T-cell (primary cell): ENCODE results near the gene MCM9. TPM values are rescaled to one million over a fixed set of nuclear protein-coding genes. Genes with fewer than 3 reads are reported as not detected.

ENCODE experiments used
- ATAC-seq, 4 experiments: fragments of 200-7000 bp in 3 of 4; fragments of 150-1000 bp in 1 of 4; cut with Tn5 transposase; replicated peaks in 1 of 4; 1 replicate in 3 of 4; 2 replicates in 1 of 4; pipeline ENCODE4 v1.10.0; 2021; ENCODE audit warnings: moderate library complexity in 3 of 4, mild to moderate bottlenecking in 2 of 4, moderate number of reproducible peaks in 1 of 4
- CTCF ChIA-PET, 2 donors: fragments of 300-600 bp; sonication (Branson Sonifier 250); formaldehyde crosslinking; loops; one replicate each; lab custom pipeline; 2022; ENCODE audit warnings: antibody characterized with exemption in 2 of 2; lab: Charles Lee
- POLR2A ChIA-PET, 2 donors: fragments of 300-600 bp; sonication (Branson Sonifier 250); formaldehyde crosslinking; loops; one replicate each; lab custom pipeline; 2022; ENCODE audit warnings: antibody characterized with exemption in 2 of 2; lab: Charles Lee
- DNase-seq, 35 experiments: peaks; one replicate each; pipeline versions ENCODE4 v3.0.0 to v3.0.0-alpha.2; 2013 to 2023
- H3K27ac ChIP-seq: one replicate; pipeline ENCODE4 v1.5.1; 2013; ENCODE audit warnings: low read length
- H3K27me3 ChIP-seq, 2 experiments: replicated peaks in 1 of 2; 1 replicate in 1 of 2; 2 replicates in 1 of 2; pipeline versions ENCODE4 v1.6.1 to v1.7.0; 2013; ENCODE audit warnings: low read length in 1 of 2, mixed read lengths in 1 of 2; ENCODE audit not compliant: control insufficient read depth in 2 of 2, insufficient read depth in 2 of 2; ENCODE audit errors: extremely low read depth in 1 of 2
- H3K36me3 ChIP-seq, 2 donors: 1 replicate in 1 of 2; 2 replicates in 1 of 2; pipeline versions ENCODE4 v1.6.1 to v1.7.0; 2013; ENCODE audit warnings: low read length in 1 of 2; ENCODE audit not compliant: control insufficient read depth in 2 of 2, insufficient read depth in 1 of 2; ENCODE audit errors: extremely low read depth in 1 of 2
- H3K4me1 ChIP-seq, 2 experiments: 1 replicate in 1 of 2; 2 replicates in 1 of 2; pipeline versions ENCODE4 v1.6.1 to v1.7.0; 2013; ENCODE audit warnings: low read length in 2 of 2, mixed read lengths in 1 of 2; ENCODE audit not compliant: insufficient read depth in 2 of 2, control insufficient read depth in 1 of 2; ENCODE audit errors: extremely low read depth in 1 of 2
- H3K4me3 ChIP-seq, 2 donors: 1 replicate in 1 of 2; 2 replicates in 1 of 2; pipeline versions ENCODE4 v1.5.1 to v1.7.0; 2013; ENCODE audit warnings: mild to moderate bottlenecking in 2 of 2, low read length in 1 of 2, moderate library complexity in 1 of 2; ENCODE audit not compliant: control insufficient read depth in 1 of 2; ENCODE audit errors: extremely low read depth in 1 of 2
- H3K9me3 ChIP-seq: 2 replicates; pipeline ENCODE4 v1.7.0; 2013
- H3K27ac Mint-ChIP-seq, 2 donors: one replicate each; pipeline ENCODE4 v1.8.0; 2020 to 2021; ENCODE audit warnings: mild to moderate bottlenecking in 2 of 2, mixed read lengths in 2 of 2
- H3K27me3 Mint-ChIP-seq, 2 donors: one replicate each; pipeline ENCODE4 v1.8.0; 2021 to 2022; ENCODE audit warnings: mixed read lengths in 2 of 2
- H3K36me3 Mint-ChIP-seq: one replicate; pipeline ENCODE4 v1.8.0; 2021; ENCODE audit warnings: mixed read lengths
- H3K4me1 Mint-ChIP-seq, 3 donors: one replicate each; pipeline ENCODE4 v1.8.0; 2020 to 2022; ENCODE audit warnings: mixed read lengths in 3 of 3, mild to moderate bottlenecking in 1 of 3
- H3K4me3 Mint-ChIP-seq, 3 donors: one replicate each; pipeline ENCODE4 v1.8.0; 2020 to 2022; ENCODE audit warnings: mild to moderate bottlenecking in 3 of 3, mixed read lengths in 3 of 3, moderate library complexity in 3 of 3
- H3K9me3 Mint-ChIP-seq, 3 donors: one replicate each; pipeline ENCODE4 v1.8.0; 2020 to 2022; ENCODE audit warnings: mixed read lengths in 3 of 3
- WGBS: methylation state at CpG from one replicate; pipeline ENCODE4 v1.1.5; 2013; ENCODE audit warnings: missing lambda C conversion rate; ENCODE audit not compliant: insufficient coverage; 5-methylcytosine and 5-hydroxymethylcytosine counted together
- total RNA-seq, 35 experiments: library from RNA in 6 of 35; stranded (reverse) in 6 of 35; fragments of 120-200 nt in 1 of 35; gene quantifications; one replicate each; pipeline versions ENCODE4 v1.2.1 to v1.2.4 and lab custom pipeline; 2013 to 2026

The MCM9 gene
- total RNA-seq, 5 donors from 2014 or later (not counting 1 experiment from before 2014, with no cell fraction given), result 27.9 to 34.8 (median 31.4) TPM

DNA sequence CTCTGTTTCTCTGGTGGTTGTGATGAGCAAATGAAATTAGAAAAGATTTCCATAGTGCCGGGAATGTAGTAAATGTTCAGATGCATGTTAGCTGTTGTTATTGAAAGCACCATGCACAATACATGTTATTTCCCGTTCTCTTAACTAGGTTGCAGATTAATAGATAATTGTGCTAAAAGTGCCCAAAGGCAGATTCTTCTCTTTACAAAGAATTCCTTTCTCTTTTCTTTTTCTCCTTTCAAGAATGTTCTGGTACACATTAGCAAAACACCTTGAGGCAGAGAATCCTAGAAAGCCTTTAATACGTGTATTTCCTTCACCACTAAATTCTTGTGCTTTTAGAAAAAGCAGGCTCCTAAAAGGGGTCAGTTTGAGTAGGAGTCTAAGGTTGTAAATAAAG, 162.1 kb downstream of the MCM9 start:
- no peaks in the 10 kb centered on the region for H3K36me3 Mint-ChIP-seq
- H3K4me3 Mint-ChIP-seq, result no peak overlapping the region
- H3K27me3 Mint-ChIP-seq, result no peaks in the 10 kb centered on the region
- ChIA-PET POLR2A (no interaction called here), CTCF (no interaction called here)
- H3K27ac Mint-ChIP-seq, result no peak overlapping the region
- DNase-seq (no peak), ATAC-seq (no peak)
- Histone ChIP-seq H3K4me3 (no peak overlapping the region), H3K9me3 (no peaks in the 10 kb centered on the region), H3K27me3 (no peaks in the 10 kb centered on the region), H3K4me1 (peaks cover 19 to 22% of the 10 kb centered on the region in 2 experiments), H3K36me3 (no peaks in the 10 kb centered on the region), H3K27ac (no peak overlapping the region)
- H3K4me1 Mint-ChIP-seq, result peaks cover 32 to 35% (median 35%) of the 10 kb centered on the region in 3 donors
- no CpG with 5 or more reads among the region's 3 CpGs for WGBS
- H3K9me3 Mint-ChIP-seq, result no peaks in the 10 kb centered on the region

DNA sequence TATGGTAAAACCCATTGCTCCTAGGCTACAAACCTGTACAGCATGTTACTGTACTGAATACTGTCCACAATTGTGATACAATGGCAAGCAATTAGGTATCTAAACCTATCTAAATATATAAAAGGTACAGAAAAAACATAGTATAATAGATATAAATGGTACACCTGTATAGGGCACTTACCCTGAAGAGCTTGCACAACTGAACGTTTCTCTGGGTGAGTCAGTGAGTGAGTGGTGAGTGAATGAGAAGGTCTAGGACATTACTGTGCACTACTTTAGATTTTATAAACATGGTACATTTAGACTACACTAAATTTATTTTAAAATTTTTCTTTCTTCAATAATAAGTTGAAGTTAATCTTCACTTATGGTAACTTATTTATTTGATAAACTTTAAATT, 163.7 kb downstream of the MCM9 start:
- no CpG with 5 or more reads among the region's 1 CpG for WGBS
- CTCF ChIA-PET, result interaction anchor here (0.6 to 1.2 kb wide), 9 partner anchors 18 to 794 kb away, joined by 3 to 9 read pairs (median 6); no protein-coding TSS in a partner anchor
- no peak overlapping the region for H3K27ac Mint-ChIP-seq
- Histone ChIP-seq H3K4me1 (peaks cover 9 to 14% of the 10 kb centered on the region in 2 experiments), H3K27ac (no peak overlapping the region), H3K9me3 (no peaks in the 10 kb centered on the region), H3K4me3 (no peak overlapping the region), H3K36me3 (no peaks in the 10 kb centered on the region), H3K27me3 (no peaks in the 10 kb centered on the region)
- H3K9me3 Mint-ChIP-seq, result no peaks in the 10 kb centered on the region
- DNase-seq, result no peak
- no peaks in the 10 kb centered on the region for H3K36me3 Mint-ChIP-seq
- ATAC-seq, result no peak
- H3K4me3 Mint-ChIP-seq, result no peak overlapping the region
- H3K27me3 Mint-ChIP-seq, result no peaks in the 10 kb centered on the region
- POLR2A ChIA-PET, result interaction anchor here (0.6 kb wide), 5 partner anchors 12 to 221 kb away, joined by 3 to 4 read pairs (median 3); no protein-coding TSS in a partner anchor
- peaks cover 22 to 24% (median 23%) of the 10 kb centered on the region in 3 donors for H3K4me1 Mint-ChIP-seq

DNA sequence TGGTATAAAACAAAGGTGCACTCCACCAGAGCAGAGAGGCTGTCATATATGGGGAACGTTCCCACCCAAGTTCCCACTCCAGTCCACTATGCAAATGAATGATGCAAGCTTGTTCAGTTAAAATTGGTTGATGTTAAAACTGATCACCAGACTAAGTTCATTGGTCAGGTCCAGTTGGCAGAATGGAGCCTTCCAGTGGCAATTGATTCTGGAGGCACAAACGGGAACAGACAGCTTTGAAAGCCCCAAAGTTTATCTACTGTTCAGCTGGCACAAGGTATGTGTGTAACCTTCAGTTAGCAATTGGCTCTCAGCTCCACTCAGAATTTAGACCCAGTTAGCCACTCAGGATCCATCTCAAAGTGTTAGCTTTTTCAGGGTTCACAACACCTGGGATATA, 164.1 kb downstream of the MCM9 start:
- CTCF ChIA-PET, result interaction anchor here (0.6 to 1.2 kb wide), 6 partner anchors 29 to 793 kb away, joined by 3 to 9 read pairs (median 5); no protein-coding TSS in a partner anchor
- H3K36me3 ChIP-seq, result no peaks in the 10 kb centered on the region
- no peaks in the 10 kb centered on the region for H3K9me3 ChIP-seq
- Mint-ChIP-seq H3K4me3 (no peak overlapping the region), H3K9me3 (no peaks in the 10 kb centered on the region), H3K36me3 (no peaks in the 10 kb centered on the region), H3K27me3 (no peaks in the 10 kb centered on the region), H3K4me1 (peaks cover 21 to 23% (median 22%) of the 10 kb centered on the region in 3 donors), H3K27ac (no peak overlapping the region)
- DNase-seq, result no peak
- POLR2A ChIA-PET, result interaction anchor here in 1 of 2 donors (0.6 kb wide), 4 partner anchors 12 to 166 kb away, joined by 3 to 4 read pairs (median 4); no protein-coding TSS in a partner anchor
- WGBS, result no CpG with 5 or more reads among the region's 2 CpGs
- no peak for ATAC-seq
- peaks cover 9 to 14% of the 10 kb centered on the region in 2 experiments for H3K4me1 ChIP-seq
- H3K27ac ChIP-seq, result no peak overlapping the region
- no peaks in the 10 kb centered on the region for H3K27me3 ChIP-seq
- no peak overlapping the region for H3K4me3 ChIP-seq

DNA sequence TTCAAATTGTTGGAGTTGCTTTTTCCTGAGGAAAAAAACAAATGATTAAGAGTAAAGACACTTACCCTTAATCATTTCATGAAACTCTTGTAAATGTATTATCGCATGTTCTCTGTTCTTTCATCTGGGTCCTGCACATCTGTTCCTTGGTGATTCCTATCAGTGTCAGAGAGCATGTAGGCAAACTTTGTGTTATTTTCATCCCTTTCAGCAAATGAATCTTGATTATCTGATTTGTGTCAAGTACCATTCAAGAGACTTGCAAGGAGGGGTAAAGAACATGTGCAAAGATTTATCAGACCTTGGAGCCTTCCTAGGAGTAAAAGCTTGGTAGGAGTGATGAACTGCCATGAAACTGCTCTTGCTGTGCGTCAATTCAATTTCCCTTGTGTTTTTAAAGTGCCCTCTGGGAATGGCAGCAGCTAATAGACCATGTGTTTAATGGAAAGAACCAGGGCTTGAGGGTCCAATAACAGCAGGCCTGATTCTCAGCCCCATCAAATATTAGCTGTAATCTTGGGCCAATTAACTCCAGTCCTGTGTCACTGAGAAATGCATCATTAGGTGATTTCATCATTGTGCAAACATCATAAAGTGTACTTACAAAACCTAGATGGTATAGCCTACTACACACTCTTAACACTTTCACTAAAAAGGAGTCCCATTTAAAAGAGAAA, 164.7 kb downstream of the MCM9 start:
- H3K27ac Mint-ChIP-seq, result no peak overlapping the region
- DNase-seq (no peak), ATAC-seq (no peak)
- Histone ChIP-seq H3K9me3 (no peaks in the 10 kb centered on the region), H3K4me1 (peaks cover 9 to 14% of the 10 kb centered on the region in 2 experiments), H3K27ac (no peak overlapping the region), H3K36me3 (no peaks in the 10 kb centered on the region), H3K4me3 (no peak overlapping the region), H3K27me3 (no peaks in the 10 kb centered on the region)
- peaks cover 21 to 23% (median 21%) of the 10 kb centered on the region in 3 donors for H3K4me1 Mint-ChIP-seq
- H3K36me3 Mint-ChIP-seq, result no peaks in the 10 kb centered on the region
- ChIA-PET CTCF (interaction anchor here (0.7 to 1.9 kb wide), 5 partner anchors 63 to 225 kb away, joined by 3 to 5 read pairs (median 4); no protein-coding TSS in a partner anchor), POLR2A (interaction anchor here in 1 of 2 donors (0.6 to 0.7 kb wide), 2 partner anchors 96 to 298 kb away, joined by 3 to 7 read pairs; no protein-coding TSS in a partner anchor)
- H3K9me3 Mint-ChIP-seq, result no peaks in the 10 kb centered on the region
- WGBS, result no CpG with 5 or more reads among the region's 2 CpGs
- no peak overlapping the region for H3K4me3 Mint-ChIP-seq
- no peaks in the 10 kb centered on the region for H3K27me3 Mint-ChIP-seq

DNA sequence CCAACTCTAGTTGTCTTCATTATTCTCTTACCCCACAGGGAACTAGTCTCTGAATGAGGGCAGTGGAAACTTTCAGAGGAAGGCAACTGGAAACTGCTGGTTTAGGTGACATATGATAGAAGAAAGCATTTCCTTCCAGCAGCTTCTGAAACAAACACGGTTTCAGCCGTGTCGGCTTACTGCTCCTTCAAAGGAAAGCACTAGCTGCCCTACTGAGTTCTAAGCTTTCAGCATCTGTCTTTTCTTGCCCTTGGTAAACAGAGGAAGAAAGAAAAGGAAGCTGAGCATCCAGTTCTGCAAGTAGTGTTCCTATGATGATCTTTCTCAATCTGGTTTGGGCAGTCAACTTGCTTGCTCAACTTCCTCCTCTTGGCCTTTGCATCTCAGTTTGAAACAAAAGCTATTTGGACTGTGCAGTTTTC, 166.0 kb downstream of the MCM9 start:
- POLR2A ChIA-PET, result interaction anchor here in 1 of 2 donors (0.7 kb wide), 1 partner anchor 19 kb away, joined by 4 read pairs; no protein-coding TSS in a partner anchor
- Mint-ChIP-seq H3K4me3 (peak overlapping the region in 2 of 3 donors; percentile 0 to 31), H3K27me3 (no peaks in the 10 kb centered on the region), H3K36me3 (no peaks in the 10 kb centered on the region), H3K27ac (peak overlapping the region; percentile 81 to 87), H3K9me3 (no peaks in the 10 kb centered on the region), H3K4me1 (peaks cover 21 to 23% (median 21%) of the 10 kb centered on the region in 3 donors)
- Histone ChIP-seq H3K9me3 (no peaks in the 10 kb centered on the region), H3K27ac (peak overlapping the region; percentile 62), H3K4me1 (peaks cover 9 to 14% of the 10 kb centered on the region in 2 experiments), H3K27me3 (no peaks in the 10 kb centered on the region), H3K36me3 (no peaks in the 10 kb centered on the region), H3K4me3 (no peak overlapping the region)
- peak in 5 of 35 experiments; percentile 4 to 33 (median 14) for DNase-seq
- CTCF ChIA-PET, result interaction anchor here in 1 of 2 donors (0.5 to 1.9 kb wide), 4 partner anchors 128 to 545 kb away, joined by 3 to 4 read pairs (median 4); no protein-coding TSS in a partner anchor
- WGBS, result 0% methylated on average over 3 of the region's 3 CpGs
- peak; percentile 52 to 85 (median 79) for ATAC-seq

DNA sequence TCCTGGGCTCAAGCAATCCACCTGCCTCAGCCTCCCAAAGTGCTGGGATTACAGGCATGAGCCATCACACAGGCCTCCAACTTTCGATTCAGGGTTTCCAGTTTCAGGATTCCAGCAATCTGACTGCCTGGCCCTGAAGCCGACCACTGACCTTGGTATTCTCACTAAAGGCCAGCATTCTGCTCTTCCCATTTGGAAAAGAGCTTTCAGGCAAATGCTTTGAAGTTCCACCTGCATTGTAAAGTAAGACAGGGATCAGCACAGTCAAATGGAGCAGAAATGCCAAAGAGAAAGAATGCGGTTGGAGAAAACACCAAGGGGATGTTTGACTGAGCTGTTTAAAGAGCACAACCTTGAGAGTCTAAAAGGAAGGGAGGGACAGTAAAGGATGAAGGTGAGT, 166.5 kb downstream of the MCM9 start:
- H3K27me3 Mint-ChIP-seq, result no peaks in the 10 kb centered on the region
- Histone ChIP-seq H3K4me3 (no peak overlapping the region), H3K9me3 (no peaks in the 10 kb centered on the region), H3K36me3 (no peaks in the 10 kb centered on the region), H3K27ac (peak overlapping the region; percentile 62), H3K4me1 (peaks cover 9 to 14% of the 10 kb centered on the region in 2 experiments), H3K27me3 (no peaks in the 10 kb centered on the region)
- DNase-seq (no peak), ATAC-seq (peak in 1 of 4 experiments; percentile 34)
- peaks cover 21 to 23% (median 21%) of the 10 kb centered on the region in 3 donors for H3K4me1 Mint-ChIP-seq
- CTCF ChIA-PET, result interaction anchor here in 1 of 2 donors (0.5 to 1.9 kb wide), 3 partner anchors 128 to 545 kb away, joined by 3 to 4 read pairs (median 4); no protein-coding TSS in a partner anchor
- H3K4me3 Mint-ChIP-seq, result peak overlapping the region in 1 of 3 donors; percentile 31
- 86% methylated on average over 3 of the region's 3 CpGs for WGBS
- H3K9me3 Mint-ChIP-seq, result no peaks in the 10 kb centered on the region
- H3K27ac Mint-ChIP-seq, result peak overlapping the region; percentile 81 to 87
- H3K36me3 Mint-ChIP-seq, result no peaks in the 10 kb centered on the region
- POLR2A ChIA-PET, result interaction anchor here in 1 of 2 donors (0.6 to 0.7 kb wide), 2 partner anchors 19 to 43 kb away, joined by 4 to 7 read pairs; no protein-coding TSS in a partner anchor
